GM12878 (cell line): ENCODE results near the gene PIEZO2. TPM values are rescaled to one million over a fixed set of nuclear protein-coding genes. Genes with fewer than 3 reads are reported as not detected.

Experiments
- ATAC-seq: fragments of 200-7000 bp; cut with Tn5 transposase; 3 replicates; pipeline ENCODE4 v1.9.1; 2020; ENCODE audit warnings: mild to moderate bottlenecking, moderate library complexity
- BruUV-seq: library from RNA; stranded (reverse); fragments of 400-500 nt; replicated peaks from 2 replicates; lab custom pipeline; 2021; lab: Mats Ljungman, UMichigan
- CTCF ChIA-PET: fragments of 300-600 bp; sonication (Branson Sonifier 250); formaldehyde crosslinking; extraction: SDS; loops from one replicate; lab custom pipeline; 2021; ENCODE audit warnings: inconsistent platforms; lab: Yijun Ruan, JAX
- POLR2A ChIA-PET: fragments of 350-600 bp; formaldehyde crosslinking; extraction: SDS; loops from one replicate; lab custom pipeline; 2021; ENCODE audit warnings: inconsistent platforms; lab: Charles Lee
- RAD21 ChIA-PET: fragments of 300-600 bp; sonication (Branson Sonifier 250); formaldehyde crosslinking; loops from one replicate; lab custom pipeline; 2023; ENCODE audit warnings: antibody characterized with exemption; ENCODE audit not compliant: unreplicated experiment; lab: Charles Lee
- SMC1A ChIA-PET: fragments of 300-600 bp; sonication (Branson Sonifier 250); formaldehyde crosslinking; loops from one replicate; lab custom pipeline; 2023; ENCODE audit not compliant: unreplicated experiment, uncharacterized antibody; lab: Charles Lee
- DNase-seq: peaks from one replicate; pipeline ENCODE4 v3.0.0-alpha.2; 2011; ENCODE audit warnings: low read depth, low spot score
- FAIRE-seq: peaks from 3 replicates; lab custom pipeline; 2011; peaks lifted over from hg19 to GRCh38; lab: Jason Lieb, UNC
- H2AFZ ChIP-seq: 2 replicates; pipeline ENCODE4 v1.6.0; 2011; ENCODE audit warnings: low read depth, low read length, control low read depth; ENCODE audit not compliant: control insufficient read depth
- H3K27ac ChIP-seq: 2 replicates; pipeline ENCODE4 v1.5.1; 2011; ENCODE audit warnings: control low read depth; ENCODE audit not compliant: control insufficient read depth, insufficient read depth
- H3K27me3 ChIP-seq, 2 experiments: replicated peaks in 1 of 2; 2 replicates each; pipeline versions ENCODE4 v1.6.0 to v1.6.1; 2011; ENCODE audit warnings: low read length in 1 of 2; ENCODE audit not compliant: control insufficient read depth in 2 of 2, insufficient read depth in 2 of 2
- H3K36me3 ChIP-seq, 2 experiments: 2 replicates each; pipeline ENCODE4 v1.5.1; 2011; ENCODE audit warnings: low read length in 1 of 2; ENCODE audit not compliant: control insufficient read depth in 2 of 2, insufficient read depth in 2 of 2
- H3K4me1 ChIP-seq: 2 replicates; pipeline ENCODE4 v1.6.1; 2011; ENCODE audit warnings: mild to moderate bottlenecking, low read length, moderate library complexity, mixed read lengths; ENCODE audit not compliant: control insufficient read depth, insufficient read depth
- H3K4me2 ChIP-seq: 2 replicates; pipeline ENCODE4 v1.6.0; 2011; ENCODE audit warnings: control low read depth; ENCODE audit not compliant: control insufficient read depth, insufficient read depth
- H3K4me3 ChIP-seq: fragments of 200-600 bp; sonication (generic); 2 replicates; pipeline ENCODE4 v1.5.1; 2016
- H3K79me2 ChIP-seq: 2 replicates; pipeline ENCODE4 v1.6.0; 2011; ENCODE audit warnings: low read length; ENCODE audit not compliant: control insufficient read depth, insufficient read depth
- H3K9ac ChIP-seq: 2 replicates; pipeline ENCODE4 v1.8.0; 2011; ENCODE audit warnings: low read length, control low read depth, mixed read lengths; ENCODE audit not compliant: control insufficient read depth, insufficient read depth
- H3K9me3 ChIP-seq: replicated peaks from 3 replicates; pipeline ENCODE4 v1.5.1; 2011; ENCODE audit warnings: mild to moderate bottlenecking, low read length; ENCODE audit not compliant: control insufficient read depth, insufficient read depth
- H4K20me1 ChIP-seq: 2 replicates; pipeline ENCODE4 v1.6.0; 2011; ENCODE audit not compliant: control insufficient read depth, insufficient read depth
- CBFB ChIP-seq: IDR thresholded peaks from 2 replicates; pipeline ENCODE4 v1.6.1; 2016; ENCODE audit warnings: antibody characterized with exemption, low read depth
- CBX5 ChIP-seq: sonication (generic); IDR thresholded peaks from 2 replicates; pipeline ENCODE4 v1.6.1; 2016; ENCODE audit warnings: low read depth, moderate library complexity, mild to moderate bottlenecking, inconsistent platforms
- FOXK2 ChIP-seq: fragments of 450-650 bp; IDR thresholded peaks from 2 replicates; pipeline ENCODE4 v1.6.1; 2017; ENCODE audit warnings: mild to moderate bottlenecking, moderate library complexity
- HDAC2 ChIP-seq: fragments of 200-600 bp; sonication (generic); IDR thresholded peaks from 2 replicates; pipeline ENCODE4 v1.6.1; 2017
- HDGF ChIP-seq: fragments of 450-650 bp; IDR thresholded peaks from 2 replicates; pipeline ENCODE4 v1.6.1; 2016; ENCODE audit warnings: antibody characterized with exemption
- MTA3 ChIP-seq: IDR thresholded peaks from 2 replicates; pipeline ENCODE4 v1.6.1; 2012; ENCODE audit warnings: low read length, inconsistent platforms, borderline replicate concordance
- MYC ChIP-seq: IDR thresholded peaks from 2 replicates; pipeline ENCODE4 v1.6.1; 2011; ENCODE audit warnings: mild to moderate bottlenecking, low read length, moderate library complexity, inconsistent platforms; ENCODE audit not compliant: insufficient read depth, insufficient replicate concordance, insufficient read length, severe bottlenecking
- NR2C2 ChIP-seq: IDR thresholded peaks from 2 replicates; pipeline ENCODE4 v1.6.1; 2011; ENCODE audit warnings: borderline replicate concordance, low read depth; ENCODE audit not compliant: control insufficient read depth, insufficient read length
- PML ChIP-seq: IDR thresholded peaks from 2 replicates; pipeline ENCODE4 v1.6.1; 2012; ENCODE audit warnings: low read length, inconsistent platforms
- RAD51 ChIP-seq: fragments of 450-650 bp; IDR thresholded peaks from 2 replicates; pipeline ENCODE4 v1.6.1; 2016; ENCODE audit warnings: moderate library complexity, mild to moderate bottlenecking, inconsistent platforms
- RFX5 ChIP-seq: IDR thresholded peaks from 2 replicates; pipeline ENCODE4 v1.6.1; 2011; ENCODE audit warnings: low read depth, low read length, improper control_type of control experiment
- SMC3 ChIP-seq: IDR thresholded peaks from 2 replicates; pipeline ENCODE4 v1.6.1; 2011; ENCODE audit warnings: low read length, improper control_type of control experiment, borderline replicate concordance
- TCF7 ChIP-seq: IDR thresholded peaks from 2 replicates; pipeline ENCODE4 v1.6.1; 2014; ENCODE audit warnings: antibody characterized with exemption, borderline replicate concordance
- ZNF24 ChIP-seq: fragments of 450-650 bp; IDR thresholded peaks from 2 replicates; pipeline ENCODE4 v1.6.1; 2017; ENCODE audit warnings: antibody characterized with exemption, mild to moderate bottlenecking
- ZNF384 ChIP-seq: IDR thresholded peaks from 2 replicates; pipeline ENCODE4 v1.6.1; 2012; ENCODE audit warnings: low read depth, mild to moderate bottlenecking, low read length, improper control_type of control experiment, borderline replicate concordance
- ZNF622 ChIP-seq: fragments of 450-650 bp; IDR thresholded peaks from 2 replicates; pipeline ENCODE4 v1.6.1; 2017; ENCODE audit warnings: mild to moderate bottlenecking, inconsistent platforms
- WGBS: methylation state at CpG from one replicate; pipeline ENCODE4 v1.1.6; 2016; ENCODE audit warnings: low lambda C conversion rate; ENCODE audit not compliant: insufficient replicate concordance, insufficient coverage; ENCODE audit errors: missing lambda C conversion rate; 5-methylcytosine and 5-hydroxymethylcytosine counted together
- in situ Hi-C: fragments of 300-500 bp; cut with MboI; formaldehyde crosslinking; loops from 9 replicates; pipeline ENCODE4 v1.14.3; 2018; ENCODE audit warnings: mixed read lengths
- intact Hi-C: fragments of 100-400 bp; cut with micrococcal nuclease; formaldehyde crosslinking; loops from one replicate; pipeline ENCODE4 v1.14.2; 2022; ENCODE audit not compliant: unreplicated experiment
- polyA plus RNA-seq, 11 experiments: library from polyadenylated mRNA; depleted of rRNA in 4 of 11; unstranded in 6 of 11; stranded (reverse) in 5 of 11; fragments of >200 nt; fragmentation: Nextera tagmentation in 4 of 11; fragmentation: Illumina TruSeq in 1 of 11; extraction: Ambion mirVana in 4 of 11; extraction: Trizol in 1 of 11; gene quantifications; 1 replicate in 1 of 11; 2 replicates in 10 of 11; pipeline versions ENCODE4 v1.2.1 to v1.2.3, GENCODE V29; 2011 to 2016; ENCODE audit warnings: inconsistent platforms in 2 of 11, missing spikeins in 2 of 11, low read depth in 1 of 11
- total RNA-seq, 4 experiments: library from RNA; depleted of rRNA in 3 of 4; stranded (reverse); fragments of >200 nt in 3 of 4; fragmentation: Illumina TruSeq in 1 of 4; extraction: Trizol in 1 of 4; gene quantifications; 2 replicates each; pipeline versions ENCODE4 v1.2.1 to v1.2.3, GENCODE V29; 2013 to 2021
- TF ChIP-seq, protein P1 (sequence below): IDR thresholded peaks from 2 replicates; pipeline ENCODE4 v1.6.1; 2012; ENCODE audit warnings: low read length, inconsistent platforms
- TF ChIP-seq, protein P2 (sequence below): IDR thresholded peaks from 2 replicates; pipeline ENCODE4 v1.6.1; 2011; ENCODE audit warnings: low read depth, mild to moderate bottlenecking, low read length, moderate library complexity, borderline replicate concordance; ENCODE audit errors: extremely low read depth
- TF ChIP-seq, protein P3 (sequence below): fragments of 450-650 bp; conservative IDR thresholded peaks from 2 replicates; pipeline ENCODE4 v1.6.1; 2017; ENCODE audit warnings: mild to moderate bottlenecking, moderate library complexity

PIEZO2 gene
- total and polyA plus RNA-seq, 10 of the 15 experiments (the other 5 are each of a cell fraction or from before 2014, with no cell fraction given), result 6.7 to 42.3 (median 27.4) TPM

DNA sequence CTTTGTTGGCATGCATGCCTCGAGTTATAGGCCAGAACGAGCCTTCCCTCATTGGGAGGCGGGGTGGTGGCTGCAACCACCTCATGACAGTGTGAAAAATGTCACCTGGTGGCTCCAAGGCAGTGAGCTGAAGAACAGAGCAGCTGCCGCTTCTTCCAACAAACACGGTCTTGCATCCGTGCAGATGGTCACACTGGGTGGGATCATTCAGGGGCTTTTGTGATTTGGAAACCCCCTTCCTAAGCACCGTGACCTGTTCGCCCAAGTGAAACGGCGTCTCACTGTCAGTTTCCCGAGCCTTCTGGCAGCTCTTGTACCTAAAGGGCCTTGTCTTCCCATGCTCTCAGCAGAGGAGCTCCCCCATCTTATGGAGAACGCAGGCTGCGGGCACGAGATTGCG is 463.9 kb downstream of the PIEZO2 start:
- peak; percentile 92 for ATAC-seq
- Histone ChIP-seq H3K27ac (peak overlapping the region; percentile 53), H3K27me3 (no peaks in the 10 kb centered on the region), H2AFZ (no peak overlapping the region), H3K4me2 (no peak overlapping the region), H3K4me1 (no peaks in the 10 kb centered on the region; the same call in 1 of the 2 replicates), H3K9me3 (no peaks in the 10 kb centered on the region; the same call in 2 of the 3 replicates), H3K4me3 (no peak overlapping the region), H3K79me2 (no peaks in the 10 kb centered on the region), H3K9ac (no peak overlapping the region), H4K20me1 (no peaks in the 10 kb centered on the region), H3K36me3 (peaks cover 0 to 3% of the 10 kb centered on the region in 2 experiments; a peak in 3 of 4 replicates)
- 23% methylated on average over 15 of the region's 15 CpGs for WGBS
- ChIA-PET POLR2A (interaction anchor here (1.0 to 1.5 kb wide), 4 partner anchors 16 to 125 kb away, joined by 3 to 4 read pairs (median 4); no protein-coding TSS in a partner anchor), CTCF (interaction anchor here (0.8 to 2.9 kb wide), 7 partner anchors 8 to 466 kb away, joined by 3 to 7 read pairs (median 3); no protein-coding TSS in a partner anchor), RAD21 (interaction anchor here (1.0 to 1.6 kb wide), 3 partner anchors 27 to 467 kb away, joined by 3 to 4 read pairs (median 3); no protein-coding TSS in a partner anchor), SMC1A (interaction anchor here (0.6 to 2.6 kb wide), 7 partner anchors 17 to 429 kb away, joined by 3 to 14 read pairs (median 4); no protein-coding TSS in a partner anchor)
- in situ Hi-C loops, result no loop called here
- DNase-seq, result peak; percentile 70
- FAIRE-seq, result peak; percentile 84
- intact Hi-C loops, result loop anchor here (10.0 kb wide), 1 partner anchor 121 kb away; no protein-coding TSS in a partner anchor
- BruUV-seq, result no TSS peak
- TF ChIP-seq RAD51 (no peak; the same call in 1 of the 2 replicates), TCF7 (no peak), FOXK2 (no peak), RFX5 (no peak), CBFB (no peak), ZNF622 (no peak), ZNF384 (no peak), NR2C2 (no peak), HDGF (no peak), CBX5 (0 out of 2 replicates have a peak, but pooled peaks have one; percentile 6), ZNF24 (no peak), MTA3 (no peak), HDAC2 (no peak), MYC (no peak), PML (no peak), SMC3 (no peak)
- TF ChIP-seq, protein P1, sequence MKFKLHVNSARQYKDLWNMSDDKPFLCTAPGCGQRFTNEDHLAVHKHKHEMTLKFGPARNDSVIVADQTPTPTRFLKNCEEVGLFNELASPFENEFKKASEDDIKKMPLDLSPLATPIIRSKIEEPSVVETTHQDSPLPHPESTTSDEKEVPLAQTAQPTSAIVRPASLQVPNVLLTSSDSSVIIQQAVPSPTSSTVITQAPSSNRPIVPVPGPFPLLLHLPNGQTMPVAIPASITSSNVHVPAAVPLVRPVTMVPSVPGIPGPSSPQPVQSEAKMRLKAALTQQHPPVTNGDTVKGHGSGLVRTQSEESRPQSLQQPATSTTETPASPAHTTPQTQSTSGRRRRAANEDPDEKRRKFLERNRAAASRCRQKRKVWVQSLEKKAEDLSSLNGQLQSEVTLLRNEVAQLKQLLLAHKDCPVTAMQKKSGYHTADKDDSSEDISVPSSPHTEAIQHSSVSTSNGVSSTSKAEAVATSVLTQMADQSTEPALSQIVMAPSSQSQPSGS, result no peak
- TF ChIP-seq, protein P2, sequence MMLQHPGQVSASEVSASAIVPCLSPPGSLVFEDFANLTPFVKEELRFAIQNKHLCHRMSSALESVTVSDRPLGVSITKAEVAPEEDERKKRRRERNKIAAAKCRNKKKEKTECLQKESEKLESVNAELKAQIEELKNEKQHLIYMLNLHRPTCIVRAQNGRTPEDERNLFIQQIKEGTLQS, result no peak
- TF ChIP-seq, protein P3, sequence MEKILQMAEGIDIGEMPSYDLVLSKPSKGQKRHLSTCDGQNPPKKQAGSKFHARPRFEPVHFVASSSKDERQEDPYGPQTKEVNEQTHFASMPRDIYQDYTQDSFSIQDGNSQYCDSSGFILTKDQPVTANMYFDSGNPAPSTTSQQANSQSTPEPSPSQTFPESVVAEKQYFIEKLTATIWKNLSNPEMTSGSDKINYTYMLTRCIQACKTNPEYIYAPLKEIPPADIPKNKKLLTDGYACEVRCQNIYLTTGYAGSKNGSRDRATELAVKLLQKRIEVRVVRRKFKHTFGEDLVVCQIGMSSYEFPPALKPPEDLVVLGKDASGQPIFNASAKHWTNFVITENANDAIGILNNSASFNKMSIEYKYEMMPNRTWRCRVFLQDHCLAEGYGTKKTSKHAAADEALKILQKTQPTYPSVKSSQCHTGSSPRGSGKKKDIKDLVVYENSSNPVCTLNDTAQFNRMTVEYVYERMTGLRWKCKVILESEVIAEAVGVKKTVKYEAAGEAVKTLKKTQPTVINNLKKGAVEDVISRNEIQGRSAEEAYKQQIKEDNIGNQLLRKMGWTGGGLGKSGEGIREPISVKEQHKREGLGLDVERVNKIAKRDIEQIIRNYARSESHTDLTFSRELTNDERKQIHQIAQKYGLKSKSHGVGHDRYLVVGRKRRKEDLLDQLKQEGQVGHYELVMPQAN, result no peak
